K562 (cell line): ENCODE data around the gene ZNF135. TPM values are rescaled to one million over a fixed set of nuclear protein-coding genes. Genes with fewer than 3 reads are reported as not detected.

ENCODE experiments used
- NELFE ChIP-seq: IDR thresholded peaks from 2 replicates; pipeline ENCODE4 v1.6.1; 2011; ENCODE audit warnings: mild to moderate bottlenecking; ENCODE audit not compliant: insufficient read depth, insufficient read length
- NR2C1 ChIP-seq, 2 experiments: fragments of 450-650 bp; IDR thresholded peaks; 2 replicates each; pipeline ENCODE4 v1.6.1; 2017; ENCODE audit warnings: mild to moderate bottlenecking in 2 of 2, antibody characterized with exemption in 1 of 2, inconsistent platforms in 1 of 2, missing compliant biosample characterization in 1 of 2, missing genetic modification characterization in 1 of 2
- polyA plus RNA-seq, 8 experiments: library from polyadenylated mRNA; depleted of rRNA in 4 of 8; stranded (reverse) in 5 of 8; unstranded in 3 of 8; fragments of >200 nt; fragmentation: Nextera tagmentation in 2 of 8; fragmentation: Illumina TruSeq in 1 of 8; extraction: Ambion mirVana in 2 of 8; extraction: Trizol in 1 of 8; gene quantifications; 2 replicates each; pipeline versions ENCODE4 v1.2.1 to v1.2.3, GENCODE V29; 2011 to 2014; ENCODE audit warnings: inconsistent platforms in 1 of 8, missing spikeins in 1 of 8
- total RNA-seq, 7 experiments: library from RNA; depleted of rRNA in 6 of 7; stranded (reverse); fragments of >200 nt in 6 of 7; fragmentation: Illumina TruSeq in 2 of 7; extraction: Trizol in 2 of 7; gene quantifications; 2 replicates each; pipeline versions ENCODE4 v1.2.1 to v1.2.3, GENCODE V29; 2011 to 2021; ENCODE audit warnings: low replicate concordance in 1 of 7
- TF ChIP-seq, protein P1 (sequence below), 2 experiments: fragments of 450-650 bp; formaldehyde crosslinking in 1 of 2; IDR thresholded peaks; 2 replicates each; pipeline versions ENCODE4 v1.4.0 to v1.6.1; 2014 to 2020; ENCODE audit warnings: mild to moderate bottlenecking in 2 of 2, borderline replicate concordance in 1 of 2, low read depth in 1 of 2

ZNF135 gene
- total and polyA plus RNA-seq, 9 of the 15 experiments (the other 6 are each of a cell fraction or from before 2014, with no cell fraction given) = not detected

- TF ChIP-seq NR2C1 (IDR thresholded peaks at IDR 0.05) (peak; percentile 54; the same call in 1 of the 2 replicates), NR2C1 (tag; IDR thresholded peaks at IDR 0.05) (0 out of 2 replicates have a peak, but pooled peaks have one; percentile 41), NELFE (no peak)
- TF ChIP-seq, protein P1, sequence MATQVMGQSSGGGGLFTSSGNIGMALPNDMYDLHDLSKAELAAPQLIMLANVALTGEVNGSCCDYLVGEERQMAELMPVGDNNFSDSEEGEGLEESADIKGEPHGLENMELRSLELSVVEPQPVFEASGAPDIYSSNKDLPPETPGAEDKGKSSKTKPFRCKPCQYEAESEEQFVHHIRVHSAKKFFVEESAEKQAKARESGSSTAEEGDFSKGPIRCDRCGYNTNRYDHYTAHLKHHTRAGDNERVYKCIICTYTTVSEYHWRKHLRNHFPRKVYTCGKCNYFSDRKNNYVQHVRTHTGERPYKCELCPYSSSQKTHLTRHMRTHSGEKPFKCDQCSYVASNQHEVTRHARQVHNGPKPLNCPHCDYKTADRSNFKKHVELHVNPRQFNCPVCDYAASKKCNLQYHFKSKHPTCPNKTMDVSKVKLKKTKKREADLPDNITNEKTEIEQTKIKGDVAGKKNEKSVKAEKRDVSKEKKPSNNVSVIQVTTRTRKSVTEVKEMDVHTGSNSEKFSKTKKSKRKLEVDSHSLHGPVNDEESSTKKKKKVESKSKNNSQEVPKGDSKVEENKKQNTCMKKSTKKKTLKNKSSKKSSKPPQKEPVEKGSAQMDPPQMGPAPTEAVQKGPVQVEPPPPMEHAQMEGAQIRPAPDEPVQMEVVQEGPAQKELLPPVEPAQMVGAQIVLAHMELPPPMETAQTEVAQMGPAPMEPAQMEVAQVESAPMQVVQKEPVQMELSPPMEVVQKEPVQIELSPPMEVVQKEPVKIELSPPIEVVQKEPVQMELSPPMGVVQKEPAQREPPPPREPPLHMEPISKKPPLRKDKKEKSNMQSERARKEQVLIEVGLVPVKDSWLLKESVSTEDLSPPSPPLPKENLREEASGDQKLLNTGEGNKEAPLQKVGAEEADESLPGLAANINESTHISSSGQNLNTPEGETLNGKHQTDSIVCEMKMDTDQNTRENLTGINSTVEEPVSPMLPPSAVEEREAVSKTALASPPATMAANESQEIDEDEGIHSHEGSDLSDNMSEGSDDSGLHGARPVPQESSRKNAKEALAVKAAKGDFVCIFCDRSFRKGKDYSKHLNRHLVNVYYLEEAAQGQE (IDR thresholded peaks at IDR 0.05; ENCODE audit: borderline replicate concordance) = peak; percentile 39; the same call in 1 of the 2 replicates
- TF ChIP-seq, protein P1 (CRISPR knock-in tag; IDR thresholded peaks at IDR 0.05; ENCODE audit: low read depth) = no peak
Observed at GRCh38 chr19:58021541-58022282, 37.4 kb upstream of the ZNF135 start (continued).
